HEK293T (cell line): ENCODE results near the gene ITGA1.
"Not testable (repeated sequence)": the region's sequence is repeated elsewhere in the genome, so short reads cannot be mapped to it uniquely, and the experiment has no call there.

Source experiments
- CTCF ChIA-PET: fragments of 350-600 bp; formaldehyde crosslinking; extraction: SDS; loops from one replicate; lab custom pipeline; 2021; ENCODE audit warnings: antibody characterized with exemption, inconsistent platforms; lab: Yijun Ruan, JAX
- POLR2A ChIA-PET: fragments of 350-600 bp; formaldehyde crosslinking; extraction: SDS; loops from one replicate; lab custom pipeline; 2020; ENCODE audit warnings: antibody characterized with exemption, inconsistent platforms; lab: Yijun Ruan, JAX
- DNase-seq: peaks from one replicate; pipeline ENCODE4 v3.0.0; 2012; ENCODE audit warnings: mixed read lengths; ENCODE audit errors: extremely low spot score
- ARNT ChIP-seq: fragments of 450-650 bp; IDR thresholded peaks from 2 replicates; pipeline ENCODE4 v1.6.1; 2017; ENCODE audit warnings: mild to moderate bottlenecking
- BHLHE40 ChIP-seq: fragments of 450-650 bp; IDR thresholded peaks from 2 replicates; pipeline ENCODE4 v1.6.1; 2016; ENCODE audit warnings: mild to moderate bottlenecking, moderate library complexity, borderline replicate concordance
- CTBP1 ChIP-seq: fragments of 450-650 bp; IDR thresholded peaks from 2 replicates; pipeline ENCODE4 v1.6.1; 2016; ENCODE audit warnings: borderline replicate concordance
- ELF4 ChIP-seq: fragments of 450-650 bp; IDR thresholded peaks from 2 replicates; pipeline ENCODE4 v1.6.1; 2017; ENCODE audit warnings: antibody characterized with exemption
- FOXA1 ChIP-seq: fragments of 450-650 bp; IDR thresholded peaks from 2 replicates; pipeline ENCODE4 v1.6.1; 2016; ENCODE audit warnings: mild to moderate bottlenecking
- FOXK2 ChIP-seq: fragments of 450-650 bp; IDR thresholded peaks from 2 replicates; pipeline ENCODE4 v1.6.1; 2016; ENCODE audit warnings: mild to moderate bottlenecking
- FOXM1 ChIP-seq: fragments of 450-650 bp; IDR thresholded peaks from 2 replicates; pipeline ENCODE4 v1.6.1; 2017; ENCODE audit warnings: mild to moderate bottlenecking, borderline replicate concordance
- HDGF ChIP-seq: fragments of 450-650 bp; IDR thresholded peaks from 2 replicates; pipeline ENCODE4 v1.6.1; 2017; ENCODE audit warnings: antibody characterized with exemption, borderline replicate concordance
- L3MBTL2 ChIP-seq: fragments of 450-650 bp; conservative IDR thresholded peaks from 2 replicates; pipeline ENCODE4 v1.6.1; 2016; ENCODE audit warnings: mild to moderate bottlenecking
- LEF1 ChIP-seq: fragments of 450-650 bp; IDR thresholded peaks from 2 replicates; pipeline ENCODE4 v1.6.1; 2017; ENCODE audit warnings: mild to moderate bottlenecking, borderline replicate concordance
- NFRKB ChIP-seq: fragments of 450-650 bp; IDR thresholded peaks from 2 replicates; pipeline ENCODE4 v1.6.1; 2016; ENCODE audit warnings: mild to moderate bottlenecking, moderate library complexity
- SP1 ChIP-seq: fragments of 450-650 bp; IDR thresholded peaks from 2 replicates; pipeline ENCODE4 v1.6.1; 2017
- SUZ12 ChIP-seq: fragments of 450-650 bp; IDR thresholded peaks from 2 replicates; pipeline ENCODE4 v1.6.1; 2016; ENCODE audit warnings: mild to moderate bottlenecking
- TARDBP ChIP-seq: fragments of 450-650 bp; IDR thresholded peaks from 2 replicates; pipeline ENCODE4 v1.6.1; 2016
- ZNF384 ChIP-seq: fragments of 450-650 bp; IDR thresholded peaks from 2 replicates; pipeline ENCODE4 v1.6.1; 2016
- TF ChIP-seq, protein P1 (sequence below): fragments of 450-650 bp; IDR thresholded peaks from 2 replicates; pipeline ENCODE4 v1.6.1; 2016

ITGA1 gene

DNA sequence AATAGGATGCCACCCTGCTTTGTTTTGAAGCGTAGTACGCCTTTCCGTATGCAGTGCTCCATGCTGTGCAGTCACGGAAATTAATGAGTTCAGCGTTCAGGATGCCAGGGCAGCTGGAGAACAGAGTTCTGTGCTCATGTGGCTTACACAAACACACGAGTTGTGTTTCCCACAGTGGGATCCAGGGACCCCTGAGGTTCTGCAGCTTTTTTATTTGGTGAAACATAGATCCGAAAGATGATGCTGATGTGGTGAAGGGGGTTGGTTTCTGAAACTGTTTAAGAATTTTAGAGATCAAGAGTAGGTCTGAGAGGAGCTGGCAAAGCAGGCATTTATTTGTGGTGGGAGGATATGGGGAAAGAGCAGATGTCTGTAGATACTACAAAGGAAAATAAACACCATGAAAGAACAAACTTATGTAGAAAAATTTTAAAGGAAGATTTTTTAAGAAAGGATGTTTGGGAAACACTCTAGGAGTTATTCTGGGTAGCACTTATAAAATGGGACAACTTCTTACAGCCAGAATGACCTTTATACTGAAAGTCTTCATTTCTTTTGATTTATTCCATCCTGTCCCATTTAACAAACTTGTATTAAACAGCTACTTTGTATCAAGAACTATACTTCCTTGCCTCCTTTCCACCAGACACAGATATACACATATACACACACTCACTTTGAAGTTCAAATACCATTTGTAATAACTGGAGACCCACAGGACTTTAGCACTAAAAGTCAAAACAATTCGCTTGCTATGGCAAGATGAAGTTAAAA, 52.7 kb downstream of the ITGA1 start:
- CTCF ChIA-PET = interaction anchor here (0.7 to 1.5 kb wide), 3 partner anchors 13 to 274 kb away, joined by 3 read pairs; no protein-coding TSS in a partner anchor
- POLR2A ChIA-PET = interaction anchor here (1.5 kb wide), 2 partner anchors 12 to 41 kb away, joined by 3 to 7 read pairs; no protein-coding TSS in a partner anchor
- TF ChIP-seq, protein P1, sequence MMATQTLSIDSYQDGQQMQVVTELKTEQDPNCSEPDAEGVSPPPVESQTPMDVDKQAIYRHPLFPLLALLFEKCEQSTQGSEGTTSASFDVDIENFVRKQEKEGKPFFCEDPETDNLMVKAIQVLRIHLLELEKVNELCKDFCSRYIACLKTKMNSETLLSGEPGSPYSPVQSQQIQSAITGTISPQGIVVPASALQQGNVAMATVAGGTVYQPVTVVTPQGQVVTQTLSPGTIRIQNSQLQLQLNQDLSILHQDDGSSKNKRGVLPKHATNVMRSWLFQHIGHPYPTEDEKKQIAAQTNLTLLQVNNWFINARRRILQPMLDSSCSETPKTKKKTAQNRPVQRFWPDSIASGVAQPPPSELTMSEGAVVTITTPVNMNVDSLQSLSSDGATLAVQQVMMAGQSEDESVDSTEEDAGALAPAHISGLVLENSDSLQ = peak; percentile 22; the same call in 1 of the 2 replicates
- no peak for TF ChIP-seq FOXM1
- DNase-seq = peak; percentile 49

DNA sequence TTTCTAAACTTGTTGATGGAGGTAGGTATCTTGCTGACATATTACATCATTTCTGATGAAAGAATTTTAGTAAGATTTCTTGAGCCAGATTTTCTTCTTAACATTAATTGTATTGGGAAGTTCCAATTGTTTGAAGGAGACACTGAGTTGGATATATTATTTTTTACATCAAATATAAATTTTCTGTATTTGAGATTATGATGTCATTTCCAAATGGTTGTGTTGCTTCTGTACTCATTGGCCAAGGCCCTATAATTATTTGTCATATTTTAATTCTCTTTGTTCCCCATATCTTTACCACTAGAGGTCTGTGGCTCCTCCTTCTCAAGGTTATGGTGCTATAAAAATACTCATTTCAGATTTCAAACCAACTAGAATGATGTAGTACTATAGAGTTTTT, 53.4 kb downstream of the ITGA1 start:
- no peak for DNase-seq
- ChIA-PET CTCF (interaction anchor here (1.5 kb wide), 1 partner anchor 74 kb away, joined by 3 read pairs; no protein-coding TSS in a partner anchor), POLR2A (no interaction called here)
- TF ChIP-seq ELF4 (no peak), BHLHE40 (no peak), FOXK2 (no peak), LEF1 (no peak), ZNF384 (no peak), ARNT (no peak)
- TF ChIP-seq, protein P1 = no peak

DNA sequence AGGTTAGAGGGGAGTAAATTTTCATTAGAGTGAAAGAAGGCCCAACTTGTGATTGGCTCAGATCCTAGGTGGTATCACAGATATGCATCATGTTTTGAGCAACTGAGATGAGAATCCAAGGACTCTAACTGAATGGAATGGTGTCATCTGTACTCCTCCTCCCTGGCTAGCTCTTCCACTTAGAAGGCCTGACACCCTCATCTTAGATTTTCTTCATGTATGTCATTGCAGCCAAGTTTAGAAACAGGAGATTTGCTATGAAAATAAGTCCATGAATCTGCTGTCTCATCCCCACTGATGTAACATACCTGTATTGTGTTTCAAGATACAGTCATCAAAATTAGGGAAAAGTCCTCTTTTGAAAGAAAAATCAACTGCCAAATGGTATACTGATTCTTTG, 54.4 kb downstream of the ITGA1 start:
- CTCF ChIA-PET = interaction anchor here (1.5 kb wide), 1 partner anchor 73 kb away, joined by 3 read pairs; no protein-coding TSS in a partner anchor
- POLR2A ChIA-PET = interaction anchor here (1.3 kb wide), 1 partner anchor 43 kb away, joined by 3 read pairs; no protein-coding TSS in a partner anchor
- no peak for TF ChIP-seq ARNT
- no peak for TF ChIP-seq LEF1
- TF ChIP-seq L3MBTL2 = no peak
- no peak for TF ChIP-seq SP1
- TF ChIP-seq, protein P1 = no peak
- no peak for TF ChIP-seq ELF4
- TF ChIP-seq FOXM1 = no peak
- no peak for TF ChIP-seq FOXK2
- no peak for TF ChIP-seq FOXA1
- no peak for TF ChIP-seq HDGF
- no peak for TF ChIP-seq NFRKB
- TF ChIP-seq ZNF384 = no peak
- no peak for DNase-seq

GRCh38 chr5:52844885-52845284, 57.2 kb downstream of the ITGA1 start:
- DNase-seq = no peak
- CTCF ChIA-PET = interaction anchor here (1.2 kb wide), 1 partner anchor 46 kb away, joined by 3 read pairs; no protein-coding TSS in a partner anchor
- TF ChIP-seq, protein P1 = no peak
- TF ChIP-seq FOXM1 (no peak), ARNT (no peak), BHLHE40 (no peak), ELF4 (no peak), SUZ12 (no peak)
- POLR2A ChIA-PET = interaction anchor here (0.5 kb wide), 1 partner anchor 1774 kb away, joined by 3 read pairs; no protein-coding TSS in a partner anchor

GRCh38 chr5:52846182-52846842, 58.6 kb downstream of the ITGA1 start:
- POLR2A ChIA-PET = no interaction called here
- no peak for TF ChIP-seq CTBP1
- no peak for TF ChIP-seq NFRKB
- no peak for TF ChIP-seq ZNF384
- no peak for TF ChIP-seq HDGF
- no peak for TF ChIP-seq FOXM1
- TF ChIP-seq SUZ12 = no peak
- TF ChIP-seq ELF4 = no peak
- no peak for TF ChIP-seq ARNT
- TF ChIP-seq FOXK2 = no peak
- no peak for TF ChIP-seq LEF1
- TF ChIP-seq, protein P1 = no peak
- no peak for TF ChIP-seq SP1
- TF ChIP-seq TARDBP = no peak
- no peak for TF ChIP-seq L3MBTL2
- no peak for TF ChIP-seq BHLHE40
- no peak for TF ChIP-seq FOXA1
- CTCF ChIA-PET = no interaction called here
- no peak for DNase-seq

DNA sequence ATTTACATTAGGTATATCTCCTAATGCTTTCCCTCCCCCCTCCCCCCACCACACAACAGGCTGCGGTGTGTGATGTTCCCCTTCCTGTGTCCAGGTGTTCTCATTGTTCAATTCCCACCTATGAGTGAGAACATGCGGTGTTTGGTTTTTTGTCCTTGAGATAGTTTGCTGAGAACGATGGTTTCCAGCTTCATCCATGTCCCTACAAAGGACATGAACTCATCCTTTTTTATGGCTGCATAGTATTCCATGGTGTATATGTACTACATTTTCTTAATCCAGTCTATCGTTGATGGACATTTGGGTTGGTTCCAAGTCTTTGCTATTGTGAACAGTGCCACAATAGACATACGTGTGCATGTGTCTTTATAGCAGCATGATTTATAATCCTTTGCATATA, 61.0 kb downstream of the ITGA1 start:
- POLR2A ChIA-PET, CTCF ChIA-PET, DNase-seq: not testable (repeated sequence)
